GM23338 (cell line): ENCODE measurements around the gene SLC8B1. TPM values are rescaled to one million over a fixed set of nuclear protein-coding genes. Genes with fewer than 3 reads are reported as not detected.

Experiments
- ATAC-seq: fragments of 200-7000 bp; cut with Tn5 transposase; 3 replicates; pipeline ENCODE4 v1.9.1; 2020
- DNase-seq: peaks from one replicate; pipeline ENCODE4 v3.0.0-alpha.2; 2015; ENCODE audit warnings: low spot score
- H2AFZ ChIP-seq: fragments of 200-600 bp; sonication (generic); 2 replicates; pipeline ENCODE4 v1.8.0; 2016; ENCODE audit warnings: antibody characterized with exemption, mild to moderate bottlenecking, moderate library complexity
- H3F3A ChIP-seq: fragments of 200-600 bp; sonication (generic); replicated peaks from 2 replicates; pipeline ENCODE4 v1.8.0; 2017; ENCODE audit warnings: antibody characterized with exemption, mixed run types, low read depth
- H3K27ac ChIP-seq: fragments of 200-600 bp; sonication (generic); 2 replicates; pipeline ENCODE4 v1.6.1; 2016; ENCODE audit warnings: low read depth
- H3K27me3 ChIP-seq: fragments of 200-600 bp; sonication (generic); 2 replicates; pipeline ENCODE4 v1.8.0; 2016; ENCODE audit warnings: mild to moderate bottlenecking, mixed run types, moderate library complexity; ENCODE audit not compliant: insufficient read depth
- H3K36me3 ChIP-seq: fragments of 200-600 bp; sonication (generic); 2 replicates; pipeline ENCODE4 v1.8.0; 2016; ENCODE audit warnings: mild to moderate bottlenecking; ENCODE audit not compliant: insufficient read depth
- H3K4me1 ChIP-seq: fragments of 200-600 bp; sonication (generic); 2 replicates; pipeline ENCODE4 v1.8.0; 2016; ENCODE audit warnings: mild to moderate bottlenecking, moderate library complexity; ENCODE audit not compliant: insufficient read depth
- H3K4me2 ChIP-seq: fragments of 200-600 bp; sonication (generic); 2 replicates; pipeline ENCODE4 v1.7.1; 2017; ENCODE audit warnings: mixed run types
- H3K4me3 ChIP-seq: fragments of 200-600 bp; sonication (generic); 2 replicates; pipeline ENCODE4 v1.6.1; 2016; ENCODE audit warnings: mixed run types
- H3K79me2 ChIP-seq: fragments of 200-600 bp; sonication (generic); replicated peaks from 2 replicates; pipeline ENCODE4 v1.8.0; 2017; ENCODE audit warnings: mild to moderate bottlenecking; ENCODE audit not compliant: insufficient read depth
- H3K9me2 ChIP-seq: fragments of 200-600 bp; sonication (generic); 2 replicates; pipeline ENCODE4 v1.8.0; 2017; ENCODE audit not compliant: insufficient read depth
- H4K20me1 ChIP-seq: fragments of 200-600 bp; sonication (generic); replicated peaks from 2 replicates; pipeline ENCODE4 v1.8.0; 2017; ENCODE audit warnings: mild to moderate bottlenecking; ENCODE audit not compliant: insufficient read depth
- H3K27ac Mint-ChIP-seq: 2 replicates; pipeline ENCODE4 v1.8.0; 2020; ENCODE audit warnings: inconsistent platforms, mild to moderate bottlenecking, moderate library complexity, mixed read lengths
- H3K27me3 Mint-ChIP-seq: 3 replicates; pipeline ENCODE4 v1.8.0; 2022; ENCODE audit warnings: low read depth, mild to moderate bottlenecking, moderate library complexity, mixed read lengths, inconsistent platforms; ENCODE audit not compliant: insufficient read depth, poor library complexity
- H3K36me3 Mint-ChIP-seq: 3 replicates; pipeline ENCODE4 v1.8.0; 2021; ENCODE audit warnings: low read depth, mild to moderate bottlenecking, inconsistent platforms, moderate library complexity, mixed read lengths
- H3K4me1 Mint-ChIP-seq: 3 replicates; pipeline ENCODE4 v1.8.0; 2020; ENCODE audit warnings: mild to moderate bottlenecking, inconsistent platforms, mixed read lengths
- H3K4me3 Mint-ChIP-seq: 3 replicates; pipeline ENCODE4 v1.8.0; 2021; ENCODE audit warnings: moderate library complexity, mild to moderate bottlenecking, inconsistent platforms, mixed read lengths
- H3K9me3 Mint-ChIP-seq: 3 replicates; pipeline ENCODE4 v1.8.0; 2020; ENCODE audit warnings: moderate library complexity, mild to moderate bottlenecking, inconsistent platforms, mixed read lengths
- CREB1 ChIP-seq: fragments of 250-450 bp; sonication (Bioruptor Pico); IDR thresholded peaks from 2 replicates; pipeline ENCODE4 v1.5.0; 2020; ENCODE audit warnings: low read depth, mild to moderate bottlenecking, moderate library complexity
- JUNB ChIP-seq: IDR thresholded peaks from one replicate; pipeline ENCODE4 v1.6.1; 2016; ENCODE audit warnings: antibody characterized with exemption; ENCODE audit not compliant: unreplicated experiment
- polyA plus RNA-seq: library from polyadenylated mRNA; unstranded; fragments of >200 nt; fragmentation: Nextera tagmentation; extraction: Ambion mirVana; gene quantifications from 2 replicates; pipeline ENCODE4 v1.2.1, GENCODE V29; 2016
- total RNA-seq: library from RNA; depleted of rRNA; stranded (reverse); fragments of >200 nt; shearing (Covaris generic); gene quantifications from 2 replicates; pipeline ENCODE4 v1.2.3, GENCODE V29; 2014
- TF ChIP-seq, protein P1 (sequence below), 2 experiments: fragments of 200-600 bp in 1 of 2; sonication (generic) in 1 of 2; conservative IDR thresholded peaks; 2 replicates each; pipeline versions ENCODE4 v1.5.1 to v1.6.1; 2016 to 2017; ENCODE audit warnings: antibody characterized with exemption in 2 of 2, low read depth in 2 of 2, mild to moderate bottlenecking in 2 of 2, moderate library complexity in 1 of 2
- TF ChIP-seq, protein P2 (sequence below): IDR thresholded peaks from one replicate; pipeline ENCODE4 v1.6.1; 2018; ENCODE audit warnings: antibody characterized with exemption; ENCODE audit not compliant: unreplicated experiment
- TF ChIP-seq, protein P3 (sequence below): fragments of 250-450 bp; sonication (Bioruptor Pico); IDR thresholded peaks from 2 replicates; pipeline ENCODE4 v1.5.0; 2020; ENCODE audit warnings: mild to moderate bottlenecking, moderate library complexity

The SLC8B1 gene
- total and polyA plus RNA-seq, 2 experiments from 2014 or later = 6.0 to 8.9 TPM

DNA sequence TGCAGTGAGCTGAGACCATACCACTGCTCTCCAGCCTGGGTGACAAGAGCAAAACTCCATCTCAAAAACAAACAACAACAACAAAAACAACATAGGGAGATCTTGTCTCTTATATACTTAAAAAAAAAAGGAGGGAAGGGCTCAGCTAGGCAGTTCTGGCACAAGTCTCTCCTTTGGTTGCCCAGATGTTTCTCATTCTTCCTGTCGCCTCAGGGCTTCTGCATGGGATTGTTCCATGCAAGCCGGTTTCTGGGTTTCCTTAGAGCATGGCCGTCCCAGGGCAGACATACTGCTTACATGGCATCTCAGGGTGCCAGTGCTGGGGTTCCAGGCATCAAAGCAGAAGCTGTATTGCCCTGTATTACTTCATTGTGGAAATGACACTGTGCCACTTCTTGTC is 5.2 kb upstream of the SLC8B1 start:
- H4K20me1 ChIP-seq = no peaks in the 10 kb centered on the region
- no peaks in the 10 kb centered on the region for H3K36me3 ChIP-seq
- Mint-ChIP-seq H3K4me3 (no peak overlapping the region), H3K27ac (no peak overlapping the region), H3K27me3 (peaks cover 8% of the 10 kb centered on the region), H3K4me1 (peaks cover 9% of the 10 kb centered on the region), H3K9me3 (no peaks in the 10 kb centered on the region; the same call in 1 of the 3 replicates), H3K36me3 (no peaks in the 10 kb centered on the region)
- no peak overlapping the region for H3K4me3 ChIP-seq
- no peak overlapping the region for H2AFZ ChIP-seq
- no peaks in the 10 kb centered on the region for H3K9me2 ChIP-seq
- no peak for ATAC-seq
- no peaks in the 10 kb centered on the region for H3K79me2 ChIP-seq
- H3K4me2 ChIP-seq = no peak overlapping the region
- no peaks in the 10 kb centered on the region for H3K27me3 ChIP-seq
- TF ChIP-seq, protein P1, sequence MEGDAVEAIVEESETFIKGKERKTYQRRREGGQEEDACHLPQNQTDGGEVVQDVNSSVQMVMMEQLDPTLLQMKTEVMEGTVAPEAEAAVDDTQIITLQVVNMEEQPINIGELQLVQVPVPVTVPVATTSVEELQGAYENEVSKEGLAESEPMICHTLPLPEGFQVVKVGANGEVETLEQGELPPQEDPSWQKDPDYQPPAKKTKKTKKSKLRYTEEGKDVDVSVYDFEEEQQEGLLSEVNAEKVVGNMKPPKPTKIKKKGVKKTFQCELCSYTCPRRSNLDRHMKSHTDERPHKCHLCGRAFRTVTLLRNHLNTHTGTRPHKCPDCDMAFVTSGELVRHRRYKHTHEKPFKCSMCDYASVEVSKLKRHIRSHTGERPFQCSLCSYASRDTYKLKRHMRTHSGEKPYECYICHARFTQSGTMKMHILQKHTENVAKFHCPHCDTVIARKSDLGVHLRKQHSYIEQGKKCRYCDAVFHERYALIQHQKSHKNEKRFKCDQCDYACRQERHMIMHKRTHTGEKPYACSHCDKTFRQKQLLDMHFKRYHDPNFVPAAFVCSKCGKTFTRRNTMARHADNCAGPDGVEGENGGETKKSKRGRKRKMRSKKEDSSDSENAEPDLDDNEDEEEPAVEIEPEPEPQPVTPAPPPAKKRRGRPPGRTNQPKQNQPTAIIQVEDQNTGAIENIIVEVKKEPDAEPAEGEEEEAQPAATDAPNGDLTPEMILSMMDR (conservative IDR thresholded peaks at IDR 0.05; ENCODE audit: low read depth in 2 of 2) = no peak
- no peak for TF ChIP-seq CREB1 (CRISPR knock-in tag)
- no peak for DNase-seq
- peaks cover 9% of the 10 kb centered on the region; the same call in 1 of the 2 replicates for H3K4me1 ChIP-seq
- no peaks in the 10 kb centered on the region for H3F3A ChIP-seq
- no peak overlapping the region for H3K27ac ChIP-seq

DNA sequence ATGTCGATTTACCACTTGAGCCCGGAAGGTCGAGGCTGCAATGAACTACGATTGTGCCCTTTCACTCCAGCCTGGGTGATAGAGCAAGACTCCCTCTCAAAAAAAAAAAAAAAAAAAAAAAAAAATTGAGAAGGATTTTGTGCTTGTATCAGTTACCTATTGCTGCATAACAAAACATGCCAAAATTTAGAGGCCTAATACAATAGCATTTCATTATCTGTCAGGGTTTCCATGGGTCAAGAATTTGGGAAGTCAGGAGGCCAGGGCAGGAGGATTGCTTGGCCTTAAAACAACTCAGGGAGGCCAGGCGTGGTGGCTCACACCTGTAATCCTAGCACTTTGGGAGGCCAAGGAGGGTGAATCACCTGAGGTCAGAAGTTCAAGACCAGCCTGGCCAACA is 4.6 kb upstream of the SLC8B1 start:
- Histone ChIP-seq H3K27ac (no peak overlapping the region), H3F3A (no peaks in the 10 kb centered on the region), H3K4me2 (no peak overlapping the region), H3K79me2 (no peaks in the 10 kb centered on the region), H3K4me3 (no peak overlapping the region), H2AFZ (no peak overlapping the region), H4K20me1 (no peaks in the 10 kb centered on the region), H3K9me2 (no peaks in the 10 kb centered on the region), H3K4me1 (peaks cover 9% of the 10 kb centered on the region; the same call in 1 of the 2 replicates), H3K36me3 (no peaks in the 10 kb centered on the region), H3K27me3 (peaks cover 1% of the 10 kb centered on the region)
- no peak for ATAC-seq
- Mint-ChIP-seq H3K9me3 (no peaks in the 10 kb centered on the region; the same call in 1 of the 3 replicates), H3K4me3 (no peak overlapping the region), H3K27me3 (peaks cover 11% of the 10 kb centered on the region), H3K36me3 (no peaks in the 10 kb centered on the region), H3K4me1 (peaks cover 9% of the 10 kb centered on the region), H3K27ac (no peak overlapping the region)
- TF ChIP-seq, protein P2, sequence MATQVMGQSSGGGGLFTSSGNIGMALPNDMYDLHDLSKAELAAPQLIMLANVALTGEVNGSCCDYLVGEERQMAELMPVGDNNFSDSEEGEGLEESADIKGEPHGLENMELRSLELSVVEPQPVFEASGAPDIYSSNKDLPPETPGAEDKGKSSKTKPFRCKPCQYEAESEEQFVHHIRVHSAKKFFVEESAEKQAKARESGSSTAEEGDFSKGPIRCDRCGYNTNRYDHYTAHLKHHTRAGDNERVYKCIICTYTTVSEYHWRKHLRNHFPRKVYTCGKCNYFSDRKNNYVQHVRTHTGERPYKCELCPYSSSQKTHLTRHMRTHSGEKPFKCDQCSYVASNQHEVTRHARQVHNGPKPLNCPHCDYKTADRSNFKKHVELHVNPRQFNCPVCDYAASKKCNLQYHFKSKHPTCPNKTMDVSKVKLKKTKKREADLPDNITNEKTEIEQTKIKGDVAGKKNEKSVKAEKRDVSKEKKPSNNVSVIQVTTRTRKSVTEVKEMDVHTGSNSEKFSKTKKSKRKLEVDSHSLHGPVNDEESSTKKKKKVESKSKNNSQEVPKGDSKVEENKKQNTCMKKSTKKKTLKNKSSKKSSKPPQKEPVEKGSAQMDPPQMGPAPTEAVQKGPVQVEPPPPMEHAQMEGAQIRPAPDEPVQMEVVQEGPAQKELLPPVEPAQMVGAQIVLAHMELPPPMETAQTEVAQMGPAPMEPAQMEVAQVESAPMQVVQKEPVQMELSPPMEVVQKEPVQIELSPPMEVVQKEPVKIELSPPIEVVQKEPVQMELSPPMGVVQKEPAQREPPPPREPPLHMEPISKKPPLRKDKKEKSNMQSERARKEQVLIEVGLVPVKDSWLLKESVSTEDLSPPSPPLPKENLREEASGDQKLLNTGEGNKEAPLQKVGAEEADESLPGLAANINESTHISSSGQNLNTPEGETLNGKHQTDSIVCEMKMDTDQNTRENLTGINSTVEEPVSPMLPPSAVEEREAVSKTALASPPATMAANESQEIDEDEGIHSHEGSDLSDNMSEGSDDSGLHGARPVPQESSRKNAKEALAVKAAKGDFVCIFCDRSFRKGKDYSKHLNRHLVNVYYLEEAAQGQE = no peak
- TF ChIP-seq, protein P3, sequence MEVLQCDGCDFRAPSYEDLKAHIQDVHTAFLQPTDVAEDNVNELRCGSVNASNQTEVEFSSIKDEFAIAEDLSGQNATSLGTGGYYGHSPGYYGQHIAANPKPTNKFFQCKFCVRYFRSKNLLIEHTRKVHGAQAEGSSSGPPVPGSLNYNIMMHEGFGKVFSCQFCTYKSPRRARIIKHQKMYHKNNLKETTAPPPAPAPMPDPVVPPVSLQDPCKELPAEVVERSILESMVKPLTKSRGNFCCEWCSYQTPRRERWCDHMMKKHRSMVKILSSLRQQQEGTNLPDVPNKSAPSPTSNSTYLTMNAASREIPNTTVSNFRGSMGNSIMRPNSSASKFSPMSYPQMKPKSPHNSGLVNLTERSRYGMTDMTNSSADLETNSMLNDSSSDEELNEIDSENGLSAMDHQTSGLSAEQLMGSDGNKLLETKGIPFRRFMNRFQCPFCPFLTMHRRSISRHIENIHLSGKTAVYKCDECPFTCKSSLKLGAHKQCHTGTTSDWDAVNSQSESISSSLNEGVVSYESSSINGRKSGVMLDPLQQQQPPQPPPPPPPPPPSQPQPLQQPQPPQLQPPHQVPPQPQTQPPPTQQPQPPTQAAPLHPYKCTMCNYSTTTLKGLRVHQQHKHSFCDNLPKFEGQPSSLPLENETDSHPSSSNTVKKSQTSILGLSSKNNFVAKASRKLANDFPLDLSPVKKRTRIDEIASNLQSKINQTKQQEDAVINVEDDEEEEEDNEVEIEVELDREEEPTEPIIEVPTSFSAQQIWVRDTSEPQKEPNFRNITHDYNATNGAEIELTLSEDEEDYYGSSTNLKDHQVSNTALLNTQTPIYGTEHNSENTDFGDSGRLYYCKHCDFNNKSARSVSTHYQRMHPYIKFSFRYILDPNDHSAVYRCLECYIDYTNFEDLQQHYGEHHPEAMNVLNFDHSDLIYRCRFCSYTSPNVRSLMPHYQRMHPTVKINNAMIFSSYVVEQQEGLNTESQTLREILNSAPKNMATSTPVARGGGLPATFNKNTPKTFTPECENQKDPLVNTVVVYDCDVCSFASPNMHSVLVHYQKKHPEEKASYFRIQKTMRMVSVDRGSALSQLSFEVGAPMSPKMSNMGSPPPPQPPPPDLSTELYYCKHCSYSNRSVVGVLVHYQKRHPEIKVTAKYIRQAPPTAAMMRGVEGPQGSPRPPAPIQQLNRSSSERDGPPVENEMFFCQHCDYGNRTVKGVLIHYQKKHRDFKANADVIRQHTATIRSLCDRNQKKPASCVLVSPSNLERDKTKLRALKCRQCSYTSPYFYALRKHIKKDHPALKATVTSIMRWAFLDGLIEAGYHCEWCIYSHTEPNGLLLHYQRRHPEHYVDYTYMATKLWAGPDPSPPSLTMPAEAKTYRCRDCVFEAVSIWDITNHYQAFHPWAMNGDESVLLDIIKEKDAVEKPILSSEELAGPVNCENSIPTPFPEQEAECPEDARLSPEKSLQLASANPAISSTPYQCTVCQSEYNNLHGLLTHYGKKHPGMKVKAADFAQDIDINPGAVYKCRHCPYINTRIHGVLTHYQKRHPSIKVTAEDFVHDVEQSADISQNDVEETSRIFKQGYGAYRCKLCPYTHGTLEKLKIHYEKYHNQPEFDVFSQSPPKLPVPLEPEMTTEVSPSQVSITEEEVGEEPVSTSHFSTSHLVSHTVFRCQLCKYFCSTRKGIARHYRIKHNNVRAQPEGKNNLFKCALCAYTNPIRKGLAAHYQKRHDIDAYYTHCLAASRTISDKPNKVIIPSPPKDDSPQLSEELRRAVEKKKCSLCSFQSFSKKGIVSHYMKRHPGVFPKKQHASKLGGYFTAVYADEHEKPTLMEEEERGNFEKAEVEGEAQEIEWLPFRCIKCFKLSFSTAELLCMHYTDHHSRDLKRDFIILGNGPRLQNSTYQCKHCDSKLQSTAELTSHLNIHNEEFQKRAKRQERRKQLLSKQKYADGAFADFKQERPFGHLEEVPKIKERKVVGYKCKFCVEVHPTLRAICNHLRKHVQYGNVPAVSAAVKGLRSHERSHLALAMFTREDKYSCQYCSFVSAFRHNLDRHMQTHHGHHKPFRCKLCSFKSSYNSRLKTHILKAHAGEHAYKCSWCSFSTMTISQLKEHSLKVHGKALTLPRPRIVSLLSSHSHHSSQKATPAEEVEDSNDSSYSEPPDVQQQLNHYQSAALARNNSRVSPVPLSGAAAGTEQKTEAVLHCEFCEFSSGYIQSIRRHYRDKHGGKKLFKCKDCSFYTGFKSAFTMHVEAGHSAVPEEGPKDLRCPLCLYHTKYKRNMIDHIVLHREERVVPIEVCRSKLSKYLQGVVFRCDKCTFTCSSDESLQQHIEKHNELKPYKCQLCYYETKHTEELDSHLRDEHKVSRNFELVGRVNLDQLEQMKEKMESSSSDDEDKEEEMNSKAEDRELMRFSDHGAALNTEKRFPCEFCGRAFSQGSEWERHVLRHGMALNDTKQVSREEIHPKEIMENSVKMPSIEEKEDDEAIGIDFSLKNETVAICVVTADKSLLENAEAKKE (CRISPR knock-in tag) = no peak
- no peak for TF ChIP-seq JUNB
- DNase-seq = no peak
